ENCODE measurements around the gene OMP. TPM values are rescaled to one million over a fixed set of nuclear protein-coding genes. Genes with fewer than 3 reads are reported as not detected.

OMP gene
- total and polyA plus RNA-seq, 4 experiments from 2014 or later, result 0.79 TPM; not detected in 3

GRCh38 chr11:77123591-77123990, 21.0 kb downstream of the OMP start:
- no peaks in the 10 kb centered on the region for H3K27me3 ChIP-seq (ENCODE audit: insufficient read depth, low read length)
- H3K4me3 Mint-ChIP-seq, result no peak overlapping the region
- no peak overlapping the region for H3K4me3 ChIP-seq (ENCODE audit: low read length in 2 of 2)
- peaks cover 0 to 1% of the 10 kb centered on the region in 2 donors for H3K36me3 Mint-ChIP-seq
- no peak for DNase-seq
- no peaks in the 10 kb centered on the region for H3K36me3 ChIP-seq (ENCODE audit: insufficient read depth, low read length)
- H3K27me3 Mint-ChIP-seq, result no peaks in the 10 kb centered on the region
- H3K27ac Mint-ChIP-seq, result peak overlapping the region in 1 of 7 donors; percentile 27
- H3K9me3 Mint-ChIP-seq, result peaks cover 0 to 2% (median 0%) of the 10 kb centered on the region in 8 donors
- H3K27ac ChIP-seq (ENCODE audit: low read depth, low read length), result no peak overlapping the region
- H3K4me1 ChIP-seq (ENCODE audit: insufficient read depth, low read length), result peaks cover 14% of the 10 kb centered on the region
- POLR2A ChIA-PET (ENCODE audit: partially characterized antibody), result no interaction called here
- intact Hi-C loops (cut with micrococcal nuclease), result no loop called here
- no peaks in the 10 kb centered on the region for H3K9me3 ChIP-seq (ENCODE audit: control insufficient read depth in 1 of 2, low read length in 2 of 2)
- peaks cover 3 to 14% (median 8%) of the 10 kb centered on the region in 4 donors for H3K4me1 Mint-ChIP-seq
- CTCF ChIA-PET (ENCODE audit: partially characterized antibody), result no interaction called here

- Histone ChIP-seq H3K9me3 (ENCODE audit: control insufficient read depth in 1 of 2, low read length in 2 of 2) (no peaks in the 10 kb centered on the region), H3K36me3 (ENCODE audit: insufficient read depth, low read length) (no peaks in the 10 kb centered on the region), H3K27me3 (ENCODE audit: insufficient read depth, low read length) (no peaks in the 10 kb centered on the region), H3K27ac (ENCODE audit: low read depth, low read length) (no peak overlapping the region), H3K4me3 (ENCODE audit: low read length in 2 of 2) (no peak overlapping the region), H3K4me1 (ENCODE audit: insufficient read depth, low read length) (peaks cover 14% of the 10 kb centered on the region)
- ChIA-PET POLR2A (ENCODE audit: partially characterized antibody) (no interaction called here), CTCF (ENCODE audit: partially characterized antibody) (no interaction called here)
- Mint-ChIP-seq H3K4me1 (peaks cover 3 to 17% (median 8%) of the 10 kb centered on the region in 4 donors), H3K27ac (no peak overlapping the region), H3K36me3 (peaks cover 0 to 1% of the 10 kb centered on the region in 2 donors), H3K9me3 (peaks cover 0 to 1% (median 0%) of the 10 kb centered on the region in 8 donors), H3K27me3 (no peaks in the 10 kb centered on the region), H3K4me3 (no peak overlapping the region)
- intact Hi-C loops (cut with micrococcal nuclease), result no loop called here
- DNase-seq, result no peak
These were observed 21.4 kb downstream of the OMP start for GRCh38 chr11:77124041-77124440.

- no peak overlapping the region for H3K27ac Mint-ChIP-seq
- no peaks in the 10 kb centered on the region for H3K27me3 Mint-ChIP-seq
- POLR2A ChIA-PET (ENCODE audit: partially characterized antibody), result no interaction called here
These were observed 21.8 kb downstream of the OMP start for GRCh38 chr11:77124488-77124887.

GRCh38 chr11:77125191-77125590, 22.6 kb downstream of the OMP start:
- ChIA-PET POLR2A (ENCODE audit: partially characterized antibody) (no interaction called here), CTCF (ENCODE audit: partially characterized antibody) (no interaction called here)
- DNase-seq, result no peak
- no peak overlapping the region for H3K4me3 ChIP-seq (ENCODE audit: low read length in 2 of 2)
- Mint-ChIP-seq H3K9me3 (no peaks in the 10 kb centered on the region), H3K4me1 (peaks cover 3 to 17% (median 8%) of the 10 kb centered on the region in 4 donors), H3K4me3 (no peak overlapping the region), H3K36me3 (peaks cover 0 to 1% of the 10 kb centered on the region in 2 donors), H3K27me3 (no peaks in the 10 kb centered on the region), H3K27ac (no peak overlapping the region)
- H3K27ac ChIP-seq (ENCODE audit: low read depth, low read length), result no peak overlapping the region
- peaks cover 14% of the 10 kb centered on the region for H3K4me1 ChIP-seq (ENCODE audit: insufficient read depth, low read length)
- H3K27me3 ChIP-seq (ENCODE audit: insufficient read depth, low read length), result no peaks in the 10 kb centered on the region
- no peaks in the 10 kb centered on the region for H3K36me3 ChIP-seq (ENCODE audit: insufficient read depth, low read length)
- intact Hi-C loops (cut with micrococcal nuclease), result no loop called here
- H3K9me3 ChIP-seq (ENCODE audit: control insufficient read depth in 1 of 2, low read length in 2 of 2), result no peaks in the 10 kb centered on the region

More at GRCh38 chr11:77124488-77124887, 21.8 kb downstream of the OMP start:
- H3K9me3 ChIP-seq (ENCODE audit: control insufficient read depth in 1 of 2, low read length in 2 of 2), result no peaks in the 10 kb centered on the region
- H3K4me3 Mint-ChIP-seq, result no peak overlapping the region
- intact Hi-C loops (cut with micrococcal nuclease), result no loop called here
- no peaks in the 10 kb centered on the region for H3K36me3 ChIP-seq (ENCODE audit: insufficient read depth, low read length)
- CTCF ChIA-PET (ENCODE audit: partially characterized antibody), result no interaction called here
- no peaks in the 10 kb centered on the region for H3K9me3 Mint-ChIP-seq
- H3K27me3 ChIP-seq (ENCODE audit: insufficient read depth, low read length), result no peaks in the 10 kb centered on the region
- H3K4me3 ChIP-seq (ENCODE audit: low read length in 2 of 2), result no peak overlapping the region
- peaks cover 14% of the 10 kb centered on the region for H3K4me1 ChIP-seq (ENCODE audit: insufficient read depth, low read length)
- peaks cover 3 to 17% (median 8%) of the 10 kb centered on the region in 4 donors for H3K4me1 Mint-ChIP-seq
- no peak for DNase-seq
- peaks cover 0 to 1% of the 10 kb centered on the region in 2 donors for H3K36me3 Mint-ChIP-seq
- no peak overlapping the region for H3K27ac ChIP-seq (ENCODE audit: low read depth, low read length)

GRCh38 chr11:77125695-77126094, 23.1 kb downstream of the OMP start:
- no peaks in the 10 kb centered on the region for H3K27me3 ChIP-seq (ENCODE audit: insufficient read depth, low read length)
- Mint-ChIP-seq H3K36me3 (peaks cover 0 to 1% of the 10 kb centered on the region in 2 donors), H3K4me3 (no peak overlapping the region), H3K9me3 (no peaks in the 10 kb centered on the region), H3K27ac (no peak overlapping the region), H3K4me1 (peaks cover 3 to 17% (median 8%) of the 10 kb centered on the region in 4 donors), H3K27me3 (no peaks in the 10 kb centered on the region)
- DNase-seq, result no peak
- H3K4me1 ChIP-seq (ENCODE audit: insufficient read depth, low read length), result peaks cover 14% of the 10 kb centered on the region
- POLR2A ChIA-PET (ENCODE audit: partially characterized antibody), result no interaction called here
- intact Hi-C loops (cut with micrococcal nuclease), result no loop called here
- no peak overlapping the region for H3K4me3 ChIP-seq (ENCODE audit: low read length in 2 of 2)
- H3K9me3 ChIP-seq (ENCODE audit: control insufficient read depth in 1 of 2, low read length in 2 of 2), result no peaks in the 10 kb centered on the region
- CTCF ChIA-PET (ENCODE audit: partially characterized antibody), result interaction anchor here (1.7 to 2.8 kb wide), 5 partner anchors 9 to 70 kb away, joined by 5 to 16 read pairs (median 7); no protein-coding TSS in a partner anchor
- no peak overlapping the region for H3K27ac ChIP-seq (ENCODE audit: low read depth, low read length)
- no peaks in the 10 kb centered on the region for H3K36me3 ChIP-seq (ENCODE audit: insufficient read depth, low read length)

- POLR2A ChIA-PET (ENCODE audit: partially characterized antibody), result interaction anchor here (1.1 kb wide), 1 partner anchor 79 kb away, joined by 5 read pairs; no protein-coding TSS in a partner anchor
- peak overlapping the region in 1 of 7 donors; percentile 36 for H3K27ac Mint-ChIP-seq
These were observed 23.6 kb downstream of the OMP start for GRCh38 chr11:77126156-77126775.

GRCh38 chr11:77126861-77127234, 24.2 kb downstream of the OMP start:
- Histone ChIP-seq H3K4me1 (ENCODE audit: insufficient read depth, low read length) (peaks cover 14% of the 10 kb centered on the region), H3K36me3 (ENCODE audit: insufficient read depth, low read length) (no peaks in the 10 kb centered on the region), H3K9me3 (ENCODE audit: control insufficient read depth in 1 of 2, low read length in 2 of 2) (no peaks in the 10 kb centered on the region), H3K4me3 (ENCODE audit: low read length in 2 of 2) (peak overlapping the region; percentile 20 to 62), H3K27ac (ENCODE audit: low read depth, low read length) (no peak overlapping the region), H3K27me3 (ENCODE audit: insufficient read depth, low read length) (no peaks in the 10 kb centered on the region)
- intact Hi-C loops (cut with micrococcal nuclease), result loop anchor here (1.0 kb wide), 1 partner anchor 492 kb away; no protein-coding TSS in a partner anchor
- peak in 1 of 5 donors; percentile 7 for DNase-seq
- no peaks in the 10 kb centered on the region for H3K27me3 Mint-ChIP-seq
- CTCF ChIA-PET (ENCODE audit: partially characterized antibody), result interaction anchor here (0.8 to 5.6 kb wide), 33 partner anchors 9 to 495 kb away, joined by 3 to 89 read pairs (median 5); no protein-coding TSS in a partner anchor
- peaks cover 0 to 1% of the 10 kb centered on the region in 2 donors for H3K36me3 Mint-ChIP-seq
- H3K9me3 Mint-ChIP-seq, result no peaks in the 10 kb centered on the region
- POLR2A ChIA-PET (ENCODE audit: partially characterized antibody), result interaction anchor here (1.1 to 1.3 kb wide), 3 partner anchors 29 to 80 kb away, joined by 3 to 5 read pairs (median 5); no protein-coding TSS in a partner anchor
- H3K27ac Mint-ChIP-seq, result no peak overlapping the region
- H3K4me1 Mint-ChIP-seq, result peaks cover 3 to 17% (median 8%) of the 10 kb centered on the region in 4 donors
- peak overlapping the region in 5 of 8 donors; percentile 21 to 80 (median 73) for H3K4me3 Mint-ChIP-seq

More at GRCh38 chr11:77126156-77126775, 23.6 kb downstream of the OMP start:
- no peak for DNase-seq
- Mint-ChIP-seq H3K4me3 (peak overlapping the region in 5 of 8 donors; percentile 24 to 88 (median 46)), H3K36me3 (peaks cover 0 to 1% of the 10 kb centered on the region in 2 donors), H3K27me3 (no peaks in the 10 kb centered on the region), H3K4me1 (peaks cover 3 to 17% (median 8%) of the 10 kb centered on the region in 4 donors), H3K9me3 (no peaks in the 10 kb centered on the region)
- no peaks in the 10 kb centered on the region for H3K27me3 ChIP-seq (ENCODE audit: insufficient read depth, low read length)
- peaks cover 14% of the 10 kb centered on the region for H3K4me1 ChIP-seq (ENCODE audit: insufficient read depth, low read length)
- no peak overlapping the region for H3K27ac ChIP-seq (ENCODE audit: low read depth, low read length)
- CTCF ChIA-PET (ENCODE audit: partially characterized antibody), result interaction anchor here (1.0 to 5.6 kb wide), 22 partner anchors 9 to 495 kb away, joined by 3 to 89 read pairs (median 7); no protein-coding TSS in a partner anchor
- H3K36me3 ChIP-seq (ENCODE audit: insufficient read depth, low read length), result no peaks in the 10 kb centered on the region
- no peaks in the 10 kb centered on the region for H3K9me3 ChIP-seq (ENCODE audit: control insufficient read depth in 1 of 2, low read length in 2 of 2)
- H3K4me3 ChIP-seq (ENCODE audit: low read length in 2 of 2), result no peak overlapping the region
- intact Hi-C loops (cut with micrococcal nuclease), result no loop called here
